ENCODE measurements around the gene PLEKHB1.
A peak's percentile ranks its signal among the peaks of the same experiment; 100 is the strongest.

PLEKHB1 gene

GRCh38 chr11:73645972-73646631 lies at the start of gene PLEKHB1:
Gene PLEKHB1 (plus strand): TSS chr11:73646581. CDS start chr11:73646609, 28 bp downstream.
- peaks cover 3% of the 10 kb centered on the region for H3K27me3 Mint-ChIP-seq (ENCODE audit: low read depth)
- H3K4me1 Mint-ChIP-seq (ENCODE audit: low read depth) = peaks cover 10% of the 10 kb centered on the region
- H3K9me3 Mint-ChIP-seq = no peaks in the 10 kb centered on the region
- no peak within 1 kb of the TSS for H3K27ac Mint-ChIP-seq
- peak within 1 kb of the TSS; percentile 69 for H3K4me3 Mint-ChIP-seq
- no peak for DNase-seq (ENCODE audit: low spot score)
- H3K36me3 Mint-ChIP-seq (ENCODE audit: low read depth) = no peaks in the 10 kb centered on the region

- peaks cover 35% of the 10 kb centered on the region for H3K4me1 Mint-ChIP-seq (ENCODE audit: low read depth)
- H3K9me3 Mint-ChIP-seq = no peaks in the 10 kb centered on the region
- DNase-seq (ENCODE audit: low spot score) = no peak
- H3K27me3 Mint-ChIP-seq (ENCODE audit: low read depth) = no peaks in the 10 kb centered on the region
- peak overlapping the region; percentile 93 for H3K27ac Mint-ChIP-seq
- H3K36me3 Mint-ChIP-seq (ENCODE audit: low read depth) = peaks cover 10% of the 10 kb centered on the region
- peak overlapping the region; percentile 93 for H3K4me3 Mint-ChIP-seq
These were observed 48.9 kb upstream of the PLEKHB1 start for GRCh38 chr11:73597336-73597955.

- peaks cover 35% of the 10 kb centered on the region for H3K4me1 Mint-ChIP-seq (ENCODE audit: low read depth)
- no peaks in the 10 kb centered on the region for H3K27me3 Mint-ChIP-seq (ENCODE audit: low read depth)
- H3K4me3 Mint-ChIP-seq = peak within 1 kb of the TSS; percentile 93
- no peaks in the 10 kb centered on the region for H3K9me3 Mint-ChIP-seq
- DNase-seq (ENCODE audit: low spot score) = peak; percentile 89
- H3K36me3 Mint-ChIP-seq (ENCODE audit: low read depth) = peaks cover 10% of the 10 kb centered on the region
- H3K27ac Mint-ChIP-seq = peak within 1 kb of the TSS; percentile 93
These were observed 48.2 kb upstream of the PLEKHB1 start, which contains the start of gene FAM168A for GRCh38 chr11:73597956-73598718. Gene FAM168A (minus strand): TSS chr11:73598112. CDS start chr11:73468474, 129,638 bp downstream.

GRCh38 chr11:73598719-73599379 lies 47.5 kb upstream of the PLEKHB1 start:
- Mint-ChIP-seq H3K4me1 (ENCODE audit: low read depth) (peaks cover 35% of the 10 kb centered on the region), H3K36me3 (ENCODE audit: low read depth) (peaks cover 10% of the 10 kb centered on the region), H3K27ac (peak overlapping the region; percentile 93), H3K27me3 (ENCODE audit: low read depth) (peaks cover 2% of the 10 kb centered on the region), H3K4me3 (peak overlapping the region; percentile 93), H3K9me3 (no peaks in the 10 kb centered on the region)
- DNase-seq (ENCODE audit: low spot score) = no peak

GRCh38 chr11:73612601-73613140 lies 33.7 kb upstream of the PLEKHB1 start:
- H3K36me3 Mint-ChIP-seq (ENCODE audit: low read depth) = no peaks in the 10 kb centered on the region

GRCh38 chr11:73614591-73614990 lies 31.8 kb upstream of the PLEKHB1 start:
- DNase-seq (ENCODE audit: low spot score) = no peak
- H3K9me3 Mint-ChIP-seq = no peaks in the 10 kb centered on the region
- no peaks in the 10 kb centered on the region for H3K36me3 Mint-ChIP-seq (ENCODE audit: low read depth)
- no peak overlapping the region for H3K4me3 Mint-ChIP-seq
- H3K27me3 Mint-ChIP-seq (ENCODE audit: low read depth) = peaks cover 15% of the 10 kb centered on the region
- H3K27ac Mint-ChIP-seq = no peak overlapping the region
- H3K4me1 Mint-ChIP-seq (ENCODE audit: low read depth) = no peaks in the 10 kb centered on the region

More at GRCh38 chr11:73612601-73613140, 33.7 kb upstream of the PLEKHB1 start:
- Mint-ChIP-seq H3K4me1 (ENCODE audit: low read depth) (no peaks in the 10 kb centered on the region), H3K27ac (no peak overlapping the region), H3K27me3 (ENCODE audit: low read depth) (peaks cover 23% of the 10 kb centered on the region), H3K9me3 (no peaks in the 10 kb centered on the region), H3K4me3 (no peak overlapping the region)
- no peak for DNase-seq (ENCODE audit: low spot score)

GRCh38 chr11:73622926-73623593 lies 23.3 kb upstream of the PLEKHB1 start:
- Mint-ChIP-seq H3K9me3 (no peaks in the 10 kb centered on the region), H3K4me3 (no peak overlapping the region), H3K27me3 (ENCODE audit: low read depth) (peaks cover 27% of the 10 kb centered on the region), H3K4me1 (ENCODE audit: low read depth) (no peaks in the 10 kb centered on the region), H3K27ac (no peak overlapping the region), H3K36me3 (ENCODE audit: low read depth) (no peaks in the 10 kb centered on the region)
- DNase-seq (ENCODE audit: low spot score) = no peak

GRCh38 chr11:73623686-73624085 lies 22.7 kb upstream of the PLEKHB1 start:
- H3K27ac Mint-ChIP-seq = no peak overlapping the region
- peaks cover 27% of the 10 kb centered on the region for H3K27me3 Mint-ChIP-seq (ENCODE audit: low read depth)
- H3K4me1 Mint-ChIP-seq (ENCODE audit: low read depth) = no peaks in the 10 kb centered on the region
- no peaks in the 10 kb centered on the region for H3K36me3 Mint-ChIP-seq (ENCODE audit: low read depth)
- H3K4me3 Mint-ChIP-seq = no peak overlapping the region
- no peak for DNase-seq (ENCODE audit: low spot score)
- H3K9me3 Mint-ChIP-seq = no peaks in the 10 kb centered on the region

- Mint-ChIP-seq H3K4me1 (ENCODE audit: low read depth) (no peaks in the 10 kb centered on the region), H3K27ac (no peak overlapping the region), H3K4me3 (no peak overlapping the region), H3K27me3 (ENCODE audit: low read depth) (peaks cover 29% of the 10 kb centered on the region), H3K36me3 (ENCODE audit: low read depth) (no peaks in the 10 kb centered on the region), H3K9me3 (no peaks in the 10 kb centered on the region)
- peak; percentile 41 for DNase-seq (ENCODE audit: low spot score)
These were observed 20.6 kb upstream of the PLEKHB1 start for GRCh38 chr11:73625696-73626318.

- DNase-seq (ENCODE audit: low spot score) = no peak
- Mint-ChIP-seq H3K27me3 (ENCODE audit: low read depth) (peaks cover 4% of the 10 kb centered on the region), H3K4me3 (no peak overlapping the region), H3K27ac (no peak overlapping the region), H3K36me3 (ENCODE audit: low read depth) (peaks cover 1% of the 10 kb centered on the region), H3K9me3 (peaks cover 4% of the 10 kb centered on the region), H3K4me1 (ENCODE audit: low read depth) (peaks cover 5% of the 10 kb centered on the region)
These were observed 16.5 kb upstream of the PLEKHB1 start for GRCh38 chr11:73629907-73630306.

- Mint-ChIP-seq H3K4me1 (ENCODE audit: low read depth) (peaks cover 5% of the 10 kb centered on the region), H3K36me3 (ENCODE audit: low read depth) (peaks cover 1% of the 10 kb centered on the region), H3K27ac (no peak overlapping the region), H3K9me3 (peaks cover 4% of the 10 kb centered on the region), H3K4me3 (no peak overlapping the region), H3K27me3 (ENCODE audit: low read depth) (peaks cover 3% of the 10 kb centered on the region)
- DNase-seq (ENCODE audit: low spot score) = no peak
These were observed 13.4 kb upstream of the PLEKHB1 start for GRCh38 chr11:73632996-73633395.

GRCh38 chr11:73633999-73634398 lies 12.4 kb upstream of the PLEKHB1 start:
- Mint-ChIP-seq H3K9me3 (peaks cover 4% of the 10 kb centered on the region), H3K27ac (no peak overlapping the region), H3K27me3 (ENCODE audit: low read depth) (peaks cover 3% of the 10 kb centered on the region), H3K36me3 (ENCODE audit: low read depth) (peaks cover 1% of the 10 kb centered on the region), H3K4me1 (ENCODE audit: low read depth) (peaks cover 5% of the 10 kb centered on the region), H3K4me3 (no peak overlapping the region)
- DNase-seq (ENCODE audit: low spot score) = no peak

- Mint-ChIP-seq H3K9me3 (peaks cover 4% of the 10 kb centered on the region), H3K27me3 (ENCODE audit: low read depth) (no peaks in the 10 kb centered on the region), H3K27ac (no peak overlapping the region), H3K4me3 (no peak overlapping the region), H3K36me3 (ENCODE audit: low read depth) (peaks cover 1% of the 10 kb centered on the region), H3K4me1 (ENCODE audit: low read depth) (peaks cover 12% of the 10 kb centered on the region)
- no peak for DNase-seq (ENCODE audit: low spot score)
These were observed 10.7 kb upstream of the PLEKHB1 start for GRCh38 chr11:73635721-73636120.
